ENCODE measurements around the gene RNASE3. TPM values are rescaled to one million over a fixed set of nuclear protein-coding genes. Genes with fewer than 3 reads are reported as not detected.
"Not testable (repeated sequence)": the region's sequence is repeated elsewhere in the genome, so short reads cannot be mapped to it uniquely, and the experiment has no call there.

Gene RNASE3
- not detected in 2 replicates for polyA plus RNA-seq (2011; rRNA removed)
- not detected in 2 replicates for polyA minus RNA-seq (2011; rRNA and poly(A)+ RNA removed)

DNA sequence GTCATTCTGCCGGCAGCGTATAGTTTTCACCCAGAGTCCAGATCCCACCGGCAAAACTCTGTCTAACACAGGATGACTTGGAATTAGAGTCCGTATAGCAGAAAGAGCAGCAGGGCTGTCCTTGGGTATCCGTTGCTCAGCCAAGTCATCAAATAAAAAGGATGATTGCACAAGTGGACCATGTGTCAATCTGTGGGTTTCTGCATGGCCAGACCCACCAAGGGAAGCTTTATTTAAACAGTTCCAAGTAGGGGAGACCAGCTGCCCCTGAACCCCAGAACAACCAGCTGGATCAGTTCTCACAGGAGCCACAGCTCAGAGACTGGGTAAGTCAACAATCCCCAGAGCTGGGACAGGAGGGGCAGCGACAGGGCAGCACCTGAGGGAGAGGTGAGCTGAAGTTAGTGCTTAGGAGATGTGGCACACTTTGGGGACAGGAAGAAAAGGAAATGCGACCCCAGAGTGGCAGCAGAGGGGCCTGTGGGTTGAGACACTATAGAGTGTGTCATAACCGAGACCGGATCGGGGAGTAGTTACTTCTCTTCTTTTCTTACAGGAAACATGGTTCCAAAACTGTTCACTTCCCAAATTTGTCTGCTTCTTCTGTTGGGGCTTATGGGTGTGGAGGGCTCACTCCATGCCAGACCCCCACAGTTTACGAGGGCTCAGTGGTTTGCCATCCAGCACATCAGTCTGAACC is at the start of gene RNASE3:
Gene RNASE3, plus strand, starts transcription at position 260 of the 700 bp plus-strand sequence. Its CDS starts 302 bp downstream, at position 562.
- POLR2A ChIA-PET; H3K27ac ChIP-seq (ENCODE audit: low read depth, low read length); DNase-seq (ENCODE audit: low read depth, low spot score); H3K4me3 ChIP-seq (ENCODE audit: low read depth, low read length); H3K9me3 ChIP-seq (ENCODE audit: control insufficient read depth, insufficient read depth, low read length); H3K27me3 ChIP-seq (ENCODE audit: control insufficient read depth, insufficient read depth, low read length): not testable (repeated sequence)
- CTCF ChIA-PET = interaction anchor here (1.1 kb wide), 1 partner anchor 34 kb away, joined by 3 read pairs; no protein-coding TSS in a partner anchor

DNA sequence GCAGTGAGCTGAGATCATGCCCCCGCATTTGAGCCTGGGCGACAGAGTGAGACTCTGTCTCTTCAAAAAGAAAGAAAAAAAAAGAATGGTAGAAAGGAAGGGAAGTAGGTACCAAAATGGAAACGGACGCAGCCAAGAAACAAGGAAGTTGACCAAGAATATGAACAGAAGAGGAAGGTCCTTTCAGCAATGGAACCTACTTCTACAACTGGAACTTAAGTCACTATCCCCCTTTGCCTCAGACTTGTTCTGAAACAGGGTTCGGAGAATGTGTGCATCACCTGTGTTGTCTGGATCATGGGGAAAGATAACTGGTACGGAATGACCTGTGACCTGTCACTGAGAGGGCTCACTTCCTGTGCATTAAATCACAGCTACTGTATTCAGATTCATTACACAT is 44.6 kb upstream of the RNASE3 start:
- ChIA-PET CTCF (interaction anchor here (0.9 kb wide), 1 partner anchor 11 kb away, joined by 3 read pairs; no protein-coding TSS in a partner anchor), POLR2A (no interaction called here)
- H3K27ac ChIP-seq (ENCODE audit: low read depth, low read length) = no peak overlapping the region
- H3K4me3 ChIP-seq (ENCODE audit: low read depth, low read length) = no peak overlapping the region
- no peaks in the 10 kb centered on the region for H3K27me3 ChIP-seq (ENCODE audit: control insufficient read depth, insufficient read depth, low read length)
- no peak for DNase-seq (ENCODE audit: low read depth, low spot score)
- no peaks in the 10 kb centered on the region for H3K9me3 ChIP-seq (ENCODE audit: control insufficient read depth, insufficient read depth, low read length)
- TF ChIP-seq, protein P1, sequence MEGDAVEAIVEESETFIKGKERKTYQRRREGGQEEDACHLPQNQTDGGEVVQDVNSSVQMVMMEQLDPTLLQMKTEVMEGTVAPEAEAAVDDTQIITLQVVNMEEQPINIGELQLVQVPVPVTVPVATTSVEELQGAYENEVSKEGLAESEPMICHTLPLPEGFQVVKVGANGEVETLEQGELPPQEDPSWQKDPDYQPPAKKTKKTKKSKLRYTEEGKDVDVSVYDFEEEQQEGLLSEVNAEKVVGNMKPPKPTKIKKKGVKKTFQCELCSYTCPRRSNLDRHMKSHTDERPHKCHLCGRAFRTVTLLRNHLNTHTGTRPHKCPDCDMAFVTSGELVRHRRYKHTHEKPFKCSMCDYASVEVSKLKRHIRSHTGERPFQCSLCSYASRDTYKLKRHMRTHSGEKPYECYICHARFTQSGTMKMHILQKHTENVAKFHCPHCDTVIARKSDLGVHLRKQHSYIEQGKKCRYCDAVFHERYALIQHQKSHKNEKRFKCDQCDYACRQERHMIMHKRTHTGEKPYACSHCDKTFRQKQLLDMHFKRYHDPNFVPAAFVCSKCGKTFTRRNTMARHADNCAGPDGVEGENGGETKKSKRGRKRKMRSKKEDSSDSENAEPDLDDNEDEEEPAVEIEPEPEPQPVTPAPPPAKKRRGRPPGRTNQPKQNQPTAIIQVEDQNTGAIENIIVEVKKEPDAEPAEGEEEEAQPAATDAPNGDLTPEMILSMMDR (IDR thresholded peaks at IDR 0.05; ENCODE audit: low read depth, low read length) = no peak

DNA sequence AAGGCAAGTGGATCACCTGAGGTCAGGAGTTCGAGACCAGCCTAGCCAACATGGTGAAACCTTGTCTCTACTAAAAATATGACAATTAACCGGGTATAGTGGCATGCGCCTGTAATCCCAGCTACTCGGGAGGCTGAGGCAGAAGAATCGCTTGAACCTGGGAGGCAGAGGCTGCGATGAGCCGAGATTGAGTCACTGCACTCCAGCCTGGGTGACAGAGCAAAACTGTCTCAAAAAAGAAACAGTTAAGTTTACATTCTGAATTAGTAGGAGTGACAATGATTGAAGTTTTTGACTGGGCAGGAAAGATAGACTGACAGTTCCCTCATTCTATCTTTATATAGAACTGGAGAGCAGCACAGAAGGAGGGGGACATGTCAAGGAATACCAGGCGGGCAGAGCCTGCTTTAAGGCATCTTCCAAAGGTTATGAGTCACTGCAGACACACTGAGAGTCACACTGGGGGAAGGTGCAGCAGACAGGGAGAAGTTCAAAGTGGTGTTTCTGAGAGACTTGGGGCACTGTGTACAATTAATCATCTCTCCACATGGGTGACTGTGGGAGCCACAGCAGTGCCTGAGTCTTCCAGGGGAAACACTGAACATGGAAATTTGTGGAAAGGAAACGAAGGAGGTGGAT is 42.8 kb upstream of the RNASE3 start:
- Histone ChIP-seq H3K27ac (ENCODE audit: low read depth, low read length) (no peak overlapping the region), H3K4me3 (ENCODE audit: low read depth, low read length) (no peak overlapping the region), H3K9me3 (ENCODE audit: control insufficient read depth, insufficient read depth, low read length) (no peaks in the 10 kb centered on the region), H3K27me3 (ENCODE audit: control insufficient read depth, insufficient read depth, low read length) (no peaks in the 10 kb centered on the region)
- ChIA-PET POLR2A (no interaction called here), CTCF (interaction anchor here (0.5 to 2.5 kb wide), 6 partner anchors 8 to 431 kb away, joined by 3 to 18 read pairs (median 4); no protein-coding TSS in a partner anchor)
- TF ChIP-seq, protein P1 (IDR thresholded peaks at IDR 0.05; ENCODE audit: low read depth, low read length) = no peak
- DNase-seq (ENCODE audit: low read depth, low spot score) = no peak

DNA sequence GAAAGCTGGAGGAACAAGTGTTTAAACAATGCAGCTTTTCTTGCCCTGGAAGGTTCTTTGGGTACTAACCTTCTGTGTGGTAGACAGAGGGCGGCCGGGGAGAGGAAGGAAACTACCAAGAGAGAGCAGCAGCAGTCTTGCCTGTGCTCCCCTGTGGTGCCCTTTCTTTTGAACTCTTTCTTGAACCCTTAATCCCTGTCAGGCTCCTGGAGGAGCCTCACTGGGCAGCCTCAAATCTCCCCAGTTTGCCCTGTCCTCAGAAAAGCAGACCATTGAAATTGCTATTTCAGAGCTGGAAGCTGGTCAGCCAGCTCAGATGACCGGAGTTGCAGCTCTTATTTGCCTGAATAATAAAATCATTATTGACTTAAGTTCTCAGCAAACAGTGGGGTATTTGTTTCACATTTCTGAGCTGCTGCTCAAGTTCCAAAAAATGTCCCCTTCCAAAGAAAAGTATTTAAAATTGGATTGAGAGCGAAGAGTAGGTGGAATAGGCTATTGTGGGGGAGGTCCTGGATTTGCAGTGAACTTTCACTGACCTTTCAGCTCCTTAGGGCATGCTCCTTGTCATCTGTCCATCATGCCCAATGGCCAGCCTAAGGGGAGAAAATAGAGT is 42.1 kb upstream of the RNASE3 start:
- DNase-seq (ENCODE audit: low read depth, low spot score) = no peak
- CTCF ChIA-PET = interaction anchor here (0.5 to 2.5 kb wide), 5 partner anchors 9 to 432 kb away, joined by 3 to 18 read pairs (median 3); no protein-coding TSS in a partner anchor
- Histone ChIP-seq H3K4me3 (ENCODE audit: low read depth, low read length) (no peak overlapping the region), H3K27me3 (ENCODE audit: control insufficient read depth, insufficient read depth, low read length) (no peaks in the 10 kb centered on the region), H3K9me3 (ENCODE audit: control insufficient read depth, insufficient read depth, low read length) (no peaks in the 10 kb centered on the region), H3K27ac (ENCODE audit: low read depth, low read length) (no peak overlapping the region)
- TF ChIP-seq, protein P1 (IDR thresholded peaks at IDR 0.05; ENCODE audit: low read depth, low read length) = no peak
- POLR2A ChIA-PET = no interaction called here

DNA sequence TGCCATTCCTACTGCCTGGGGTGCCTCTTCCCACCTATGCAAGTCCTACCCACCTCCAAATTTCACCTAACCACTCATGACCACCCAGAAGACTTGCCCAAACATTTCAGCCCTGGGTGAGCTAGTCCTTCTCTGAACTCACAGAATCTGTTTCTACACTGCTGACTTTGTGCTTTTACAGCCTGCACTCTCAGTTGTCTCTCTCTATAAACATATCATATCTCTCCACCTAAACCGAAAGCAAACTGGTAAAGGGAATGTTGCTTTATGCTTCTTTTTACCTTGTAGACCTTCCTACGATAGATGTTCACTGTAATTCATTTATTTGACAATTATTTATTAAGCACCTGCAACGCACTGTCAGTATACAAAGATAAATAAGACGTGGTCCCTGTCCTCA is 38.1 kb upstream of the RNASE3 start:
- H3K4me3 ChIP-seq (ENCODE audit: low read depth, low read length) = no peak overlapping the region
- H3K27me3 ChIP-seq (ENCODE audit: control insufficient read depth, insufficient read depth, low read length) = peaks cover 7% of the 10 kb centered on the region
- no peak overlapping the region for H3K27ac ChIP-seq (ENCODE audit: low read depth, low read length)
- no peaks in the 10 kb centered on the region for H3K9me3 ChIP-seq (ENCODE audit: control insufficient read depth, insufficient read depth, low read length)
- DNase-seq (ENCODE audit: low read depth, low spot score) = no peak
- TF ChIP-seq, protein P1 (IDR thresholded peaks at IDR 0.05; ENCODE audit: low read depth, low read length) = no peak
- ChIA-PET CTCF (interaction anchor here (1.7 kb wide), 1 partner anchor 117 kb away, joined by 8 read pairs; no protein-coding TSS in a partner anchor), POLR2A (no interaction called here)
